Measurements from ENCODE around the gene ABCA13.

DNA sequence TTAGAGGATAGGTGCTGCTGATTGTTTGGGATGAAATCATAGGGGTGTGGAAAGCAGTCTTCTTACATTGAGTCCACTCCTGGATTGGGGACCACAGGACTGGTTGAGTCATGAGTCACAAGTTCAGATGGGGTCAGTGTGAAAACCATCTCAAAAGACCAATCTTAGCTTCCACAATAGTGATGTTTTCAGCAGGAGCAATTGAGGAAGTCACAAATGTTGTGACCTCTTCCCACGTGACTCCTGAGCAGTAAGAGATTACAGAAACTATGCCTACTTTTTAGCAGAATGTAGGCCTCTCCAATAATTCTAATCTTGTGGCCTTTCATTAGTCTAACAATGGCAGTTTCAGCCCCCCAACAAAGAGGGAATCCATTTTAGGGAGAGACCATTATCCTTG is 496.1 kb downstream of the ABCA13 start:
- TF ChIP-seq, protein P1, sequence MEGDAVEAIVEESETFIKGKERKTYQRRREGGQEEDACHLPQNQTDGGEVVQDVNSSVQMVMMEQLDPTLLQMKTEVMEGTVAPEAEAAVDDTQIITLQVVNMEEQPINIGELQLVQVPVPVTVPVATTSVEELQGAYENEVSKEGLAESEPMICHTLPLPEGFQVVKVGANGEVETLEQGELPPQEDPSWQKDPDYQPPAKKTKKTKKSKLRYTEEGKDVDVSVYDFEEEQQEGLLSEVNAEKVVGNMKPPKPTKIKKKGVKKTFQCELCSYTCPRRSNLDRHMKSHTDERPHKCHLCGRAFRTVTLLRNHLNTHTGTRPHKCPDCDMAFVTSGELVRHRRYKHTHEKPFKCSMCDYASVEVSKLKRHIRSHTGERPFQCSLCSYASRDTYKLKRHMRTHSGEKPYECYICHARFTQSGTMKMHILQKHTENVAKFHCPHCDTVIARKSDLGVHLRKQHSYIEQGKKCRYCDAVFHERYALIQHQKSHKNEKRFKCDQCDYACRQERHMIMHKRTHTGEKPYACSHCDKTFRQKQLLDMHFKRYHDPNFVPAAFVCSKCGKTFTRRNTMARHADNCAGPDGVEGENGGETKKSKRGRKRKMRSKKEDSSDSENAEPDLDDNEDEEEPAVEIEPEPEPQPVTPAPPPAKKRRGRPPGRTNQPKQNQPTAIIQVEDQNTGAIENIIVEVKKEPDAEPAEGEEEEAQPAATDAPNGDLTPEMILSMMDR (IDR thresholded peaks at IDR 0.05; ENCODE audit: low read depth, low read length) = no peak
- TF ChIP-seq EZH2phosphoT487 (IDR thresholded peaks at IDR 0.05; ENCODE audit: low read depth) = no peak

Data from OCI-LY3 (cell line).